SKM-1 (cell line): ENCODE data around the gene CDK19.
"Not testable (repeated sequence)": the region's sequence is repeated elsewhere in the genome, so short reads cannot be mapped to it uniquely, and the experiment has no call there.

ENCODE experiments used
- DNase-seq: peaks from one replicate; lab custom pipeline; 2025; ENCODE audit not compliant: unreplicated experiment; lab: John Stamatoyannopoulos, UW

The CDK19 gene

GRCh38 chr6:110815411-110816409 is at the start of gene CDK19:
CDK19 (minus strand) TSS chr6:110815469; CDS start chr6:110815136, 333 bp downstream.
- DNase-seq = peak; percentile 97

GRCh38 chr6:110864824-110865223 is 49.6 kb upstream of the CDK19 start:
- no peak for DNase-seq

- peak; percentile 60 for DNase-seq
Observed at GRCh38 chr6:110859335-110859792, 44.1 kb upstream of the CDK19 start.

GRCh38 chr6:110858562-110859214 is 43.4 kb upstream of the CDK19 start:
- no peak for DNase-seq

- no peak for DNase-seq
Observed at GRCh38 chr6:110858016-110858415, 42.7 kb upstream of the CDK19 start.

GRCh38 chr6:110856296-110856695 is 41.0 kb upstream of the CDK19 start:
- DNase-seq = no peak

- DNase-seq = no peak
Observed at GRCh38 chr6:110853754-110854477, 38.6 kb upstream of the CDK19 start.

GRCh38 chr6:110852773-110853172 is 37.5 kb upstream of the CDK19 start:
- DNase-seq = no peak

GRCh38 chr6:110849781-110850180 is 34.5 kb upstream of the CDK19 start:
- DNase-seq = no peak

- no peak for DNase-seq
Observed at GRCh38 chr6:110841266-110841665, 26.0 kb upstream of the CDK19 start.

GRCh38 chr6:110835751-110836150 is 20.5 kb upstream of the CDK19 start:
- not testable (repeated sequence) for DNase-seq

- no peak for DNase-seq
Observed at GRCh38 chr6:110833831-110834230, 18.6 kb upstream of the CDK19 start.

- no peak for DNase-seq
Observed at GRCh38 chr6:110831405-110831804, 16.1 kb upstream of the CDK19 start.

- DNase-seq = no peak
Observed at GRCh38 chr6:110828396-110828795, 13.1 kb upstream of the CDK19 start.

- DNase-seq = peak; percentile 19
Observed at GRCh38 chr6:110826236-110827129, 11.2 kb upstream of the CDK19 start.

GRCh38 chr6:110823146-110823545 is 7.9 kb upstream of the CDK19 start:
- no peak for DNase-seq

GRCh38 chr6:110822249-110822648 is 7.0 kb upstream of the CDK19 start:
- DNase-seq = no peak

- no peak for DNase-seq
Observed at GRCh38 chr6:110816677-110817076, 1.4 kb upstream of the CDK19 start.

GRCh38 chr6:110815015-110815410 is 256 bp downstream of the CDK19 start:
- no peak for DNase-seq
